GM21360 (cell line): ENCODE measurements around the gene MAMDC2.
"Not testable (repeated sequence)": the region's sequence is repeated elsewhere in the genome, so short reads cannot be mapped to it uniquely, and the experiment has no call there.

Experiments
- ATAC-seq: cut with Tn5 transposase; IDR thresholded peaks from one replicate; pipeline ENCODE4 v1.9.1; 2021; ENCODE audit warnings: mild to moderate bottlenecking, moderate library complexity; ENCODE audit not compliant: unreplicated experiment

The MAMDC2 gene

GRCh38 chr9:70172532-70172931 is 128.9 kb downstream of the MAMDC2 start:
- ATAC-seq = no peak

GRCh38 chr9:70177121-70177520 is 133.5 kb downstream of the MAMDC2 start:
- no peak for ATAC-seq

- no peak for ATAC-seq
Observed at GRCh38 chr9:70192707-70193106, 149.1 kb downstream of the MAMDC2 start.

- no peak for ATAC-seq
Observed at GRCh38 chr9:70195456-70195855, 151.8 kb downstream of the MAMDC2 start.

- ATAC-seq = no peak
Observed at GRCh38 chr9:70197216-70198044, 153.8 kb downstream of the MAMDC2 start.

GRCh38 chr9:70204743-70205142 is 161.1 kb downstream of the MAMDC2 start:
- not testable (repeated sequence) for ATAC-seq

GRCh38 chr9:70205366-70206020 is 161.8 kb downstream of the MAMDC2 start:
- no peak for ATAC-seq

- no peak for ATAC-seq
Observed at GRCh38 chr9:70217029-70217428, 173.4 kb downstream of the MAMDC2 start.

GRCh38 chr9:70218767-70219166 is 175.1 kb downstream of the MAMDC2 start:
- ATAC-seq = no peak

- no peak for ATAC-seq
Observed at GRCh38 chr9:70220216-70220615, 176.6 kb downstream of the MAMDC2 start.

GRCh38 chr9:70222354-70222753 is 178.7 kb downstream of the MAMDC2 start:
- ATAC-seq = no peak

- no peak for ATAC-seq
Observed at GRCh38 chr9:70228118-70228517, 184.5 kb downstream of the MAMDC2 start.

- ATAC-seq = no peak
Observed at GRCh38 chr9:70228611-70229010, 185.0 kb downstream of the MAMDC2 start.

- ATAC-seq = no peak
Observed at GRCh38 chr9:70229026-70229425, 185.4 kb downstream of the MAMDC2 start.

GRCh38 chr9:70229579-70229978 is 185.9 kb downstream of the MAMDC2 start:
- ATAC-seq = no peak

- ATAC-seq = no peak
Observed at GRCh38 chr9:70232476-70232875, 188.8 kb downstream of the MAMDC2 start.

GRCh38 chr9:70234208-70234607 is 190.6 kb downstream of the MAMDC2 start:
- not testable (repeated sequence) for ATAC-seq

- ATAC-seq = not testable (repeated sequence)
Observed at GRCh38 chr9:70245952-70246351, 202.3 kb downstream of the MAMDC2 start.

GRCh38 chr9:70250221-70250620 is 206.6 kb downstream of the MAMDC2 start:
- no peak for ATAC-seq

- ATAC-seq = no peak
Observed at GRCh38 chr9:70255486-70255885, 211.8 kb downstream of the MAMDC2 start.

- ATAC-seq = no peak
Observed at GRCh38 chr9:70256123-70256551, 212.5 kb downstream of the MAMDC2 start.

GRCh38 chr9:70257502-70257901 is 213.9 kb downstream of the MAMDC2 start:
- ATAC-seq = no peak
